C4-2B (cell line): ENCODE results near the gene CDH20.

Source experiments
- ZFX ChIP-seq: fragments of 450-650 bp; IDR thresholded peaks from 2 replicates; pipeline ENCODE4 v1.6.1; 2017
- TF ChIP-seq, protein P1 (sequence below): fragments of 450-650 bp; conservative IDR thresholded peaks from 2 replicates; pipeline ENCODE4 v1.5.1; 2017; ENCODE audit warnings: mild to moderate bottlenecking

GRCh38 chr18:61556316-61556715, 223.1 kb downstream of the CDH20 start:
- TF ChIP-seq, protein P1, sequence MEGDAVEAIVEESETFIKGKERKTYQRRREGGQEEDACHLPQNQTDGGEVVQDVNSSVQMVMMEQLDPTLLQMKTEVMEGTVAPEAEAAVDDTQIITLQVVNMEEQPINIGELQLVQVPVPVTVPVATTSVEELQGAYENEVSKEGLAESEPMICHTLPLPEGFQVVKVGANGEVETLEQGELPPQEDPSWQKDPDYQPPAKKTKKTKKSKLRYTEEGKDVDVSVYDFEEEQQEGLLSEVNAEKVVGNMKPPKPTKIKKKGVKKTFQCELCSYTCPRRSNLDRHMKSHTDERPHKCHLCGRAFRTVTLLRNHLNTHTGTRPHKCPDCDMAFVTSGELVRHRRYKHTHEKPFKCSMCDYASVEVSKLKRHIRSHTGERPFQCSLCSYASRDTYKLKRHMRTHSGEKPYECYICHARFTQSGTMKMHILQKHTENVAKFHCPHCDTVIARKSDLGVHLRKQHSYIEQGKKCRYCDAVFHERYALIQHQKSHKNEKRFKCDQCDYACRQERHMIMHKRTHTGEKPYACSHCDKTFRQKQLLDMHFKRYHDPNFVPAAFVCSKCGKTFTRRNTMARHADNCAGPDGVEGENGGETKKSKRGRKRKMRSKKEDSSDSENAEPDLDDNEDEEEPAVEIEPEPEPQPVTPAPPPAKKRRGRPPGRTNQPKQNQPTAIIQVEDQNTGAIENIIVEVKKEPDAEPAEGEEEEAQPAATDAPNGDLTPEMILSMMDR: no peak
- no peak for TF ChIP-seq ZFX
